HEK293 (cell line): Measurements from ENCODE around the gene NTN3.
"Not testable (repeated sequence)": the region's sequence is repeated elsewhere in the genome, so short reads cannot be mapped to it uniquely, and the experiment has no call there.

Experiments used
- CTCF ChIA-PET: fragments of 350-600 bp; formaldehyde crosslinking; extraction: SDS; loops from one replicate; lab custom pipeline; 2021; ENCODE audit warnings: antibody characterized with exemption; lab: Yijun Ruan, JAX
- POLR2A ChIA-PET: fragments of 300-600 bp; formaldehyde crosslinking; extraction: SDS; loops from one replicate; lab custom pipeline; 2020; ENCODE audit warnings: antibody characterized with exemption, inconsistent platforms; lab: Yijun Ruan, JAX
- H3K27ac ChIP-seq: fragments of 200-500 bp; sonication (Bioruptor generic); 2 replicates; pipeline ENCODE4 v1.5.1; 2014; ENCODE audit warnings: low read depth, low read length, control low read depth, inconsistent platforms; ENCODE audit errors: extremely low read depth
- H3K36me3 ChIP-seq, 2 experiments: fragments of 200-500 bp in 1 of 2; sonication (Bioruptor generic) in 1 of 2; 1 replicate in 1 of 2; 2 replicates in 1 of 2; pipeline ENCODE4 v1.5.1; 2014 to 2017; ENCODE audit warnings: inconsistent platforms in 2 of 2, low read length in 2 of 2; ENCODE audit not compliant: control insufficient read depth in 2 of 2, insufficient read depth in 1 of 2
- H3K4me1 ChIP-seq: fragments of 200-500 bp; sonication (Bioruptor generic); 2 replicates; pipeline ENCODE4 v1.5.1; 2014; ENCODE audit warnings: mild to moderate bottlenecking, low read length, inconsistent platforms; ENCODE audit not compliant: control insufficient read depth, insufficient read depth
- H3K4me3 ChIP-seq: 2 replicates; pipeline ENCODE4 v1.5.1; 2011; ENCODE audit warnings: low read depth, mild to moderate bottlenecking, control low read depth, low read length, moderate library complexity
- H3K9me3 ChIP-seq: fragments of 200-500 bp; sonication (Bioruptor generic); 2 replicates; pipeline ENCODE4 v1.5.1; 2014; ENCODE audit warnings: low read depth, low read length, inconsistent platforms; ENCODE audit not compliant: control insufficient read depth, insufficient read depth
- BCL6B ChIP-seq: fragments of 450-650 bp; formaldehyde crosslinking; IDR thresholded peaks from 2 replicates; pipeline ENCODE4 v1.5.1; 2017; ENCODE audit warnings: missing biosample characterization, missing genetic modification characterization
- CTCF ChIP-seq: fragments of 450-650 bp; formaldehyde crosslinking; IDR thresholded peaks from 2 replicates; pipeline ENCODE4 v1.5.1; 2016; ENCODE audit warnings: missing biosample characterization, missing genetic modification characterization
- HIC1 ChIP-seq: fragments of 450-650 bp; formaldehyde crosslinking; IDR thresholded peaks from 2 replicates; pipeline ENCODE4 v1.5.1; 2016; ENCODE audit warnings: missing biosample characterization, missing genetic modification characterization
- PRDM6 ChIP-seq: fragments of 450-650 bp; formaldehyde crosslinking; IDR thresholded peaks from 2 replicates; pipeline ENCODE4 v1.5.1; 2017; ENCODE audit warnings: missing biosample characterization, missing genetic modification characterization
- ZIC2 ChIP-seq: fragments of 450-650 bp; formaldehyde crosslinking; IDR thresholded peaks from 2 replicates; pipeline ENCODE4 v1.5.1; 2016; ENCODE audit warnings: missing biosample characterization, missing genetic modification characterization
- ZNF121 ChIP-seq: fragments of 450-650 bp; formaldehyde crosslinking; IDR thresholded peaks from 2 replicates; pipeline ENCODE4 v1.5.1; 2016; ENCODE audit warnings: missing biosample characterization, missing genetic modification characterization
- ZNF341 ChIP-seq: fragments of 450-650 bp; formaldehyde crosslinking; IDR thresholded peaks from 2 replicates; pipeline ENCODE4; 2016; ENCODE audit warnings: low read depth, missing biosample characterization, missing genetic modification characterization
- ZNF37A ChIP-seq: fragments of 450-650 bp; IDR thresholded peaks from 2 replicates; pipeline ENCODE4 v1.5.1; 2018; ENCODE audit warnings: missing biosample characterization, missing genetic modification characterization
- ZNF510 ChIP-seq: fragments of 450-650 bp; formaldehyde crosslinking; IDR thresholded peaks from 2 replicates; pipeline ENCODE4 v1.5.1; 2018; ENCODE audit warnings: mild to moderate bottlenecking, missing genetic modification characterization, missing biosample characterization; ENCODE audit not compliant: insufficient replicate concordance
- ZNF514 ChIP-seq: fragments of 450-650 bp; formaldehyde crosslinking; IDR thresholded peaks from 2 replicates; pipeline ENCODE4 v1.5.1; 2016; ENCODE audit warnings: missing biosample characterization, missing genetic modification characterization
- ZNF600 ChIP-seq: fragments of 450-650 bp; formaldehyde crosslinking; IDR thresholded peaks from 2 replicates; pipeline ENCODE4 v1.5.1; 2016; ENCODE audit warnings: missing biosample characterization, missing genetic modification characterization
- ZNF768 ChIP-seq: fragments of 450-650 bp; formaldehyde crosslinking; IDR thresholded peaks from 2 replicates; pipeline ENCODE4 v1.5.1; 2018; ENCODE audit warnings: missing biosample characterization, mild to moderate bottlenecking, missing genetic modification characterization

Gene NTN3

GRCh38 chr16:2478279-2478678 lies 7.2 kb downstream of the NTN3 start:
- peaks cover 0 to 4% of the 10 kb centered on the region in 2 experiments; a peak in 1 of 3 replicates for H3K36me3 ChIP-seq
- H3K27ac ChIP-seq = no peak overlapping the region
- H3K9me3 ChIP-seq = no peaks in the 10 kb centered on the region
- CTCF ChIA-PET = interaction anchor here (2.2 kb wide), 1 partner anchor 23 kb away, joined by 11 read pairs; no protein-coding TSS in a partner anchor
- H3K4me1 ChIP-seq = peaks cover 2% of the 10 kb centered on the region
- peak; percentile 11; the same call in 1 of the 2 replicates for TF ChIP-seq ZNF600
- 0 out of 2 replicates have a peak, but pooled peaks have one; percentile 17 for TF ChIP-seq ZNF341
- TF ChIP-seq HIC1 (tag by site-specific recombination) = no peak
- TF ChIP-seq CTCF (tag by site-specific recombination) = no peak
- TF ChIP-seq ZIC2 (tag by site-specific recombination) = peak; percentile 63; the same call in 1 of the 2 replicates
- H3K4me3 ChIP-seq = no peak overlapping the region
- POLR2A ChIA-PET = interaction anchor here (1.0 to 1.4 kb wide), 2 partner anchors 11 to 19 kb away, joined by 3 read pairs; no protein-coding TSS in a partner anchor

GRCh38 chr16:2479996-2480395 lies 8.9 kb downstream of the NTN3 start:
- H3K36me3 ChIP-seq, CTCF ChIA-PET, POLR2A ChIA-PET, H3K4me1 ChIP-seq, H3K9me3 ChIP-seq, H3K4me3 ChIP-seq, H3K27ac ChIP-seq: not testable (repeated sequence)
- TF ChIP-seq ZNF121 = peak; percentile 79

GRCh38 chr16:2480948-2481347 lies 9.9 kb downstream of the NTN3 start:
- ChIA-PET CTCF (no interaction called here), POLR2A (no interaction called here)
- Histone ChIP-seq H3K36me3 (peaks cover 0 to 4% of the 10 kb centered on the region in 2 experiments; a peak in 1 of 3 replicates), H3K9me3 (no peaks in the 10 kb centered on the region), H3K4me1 (no peaks in the 10 kb centered on the region), H3K4me3 (no peak overlapping the region), H3K27ac (no peak overlapping the region)
- no peak for TF ChIP-seq ZNF37A (tag by site-specific recombination)
- no peak for TF ChIP-seq PRDM6
- no peak for TF ChIP-seq BCL6B (tag by site-specific recombination)
- TF ChIP-seq ZNF768 = no peak
- no peak for TF ChIP-seq ZNF510 (tag by site-specific recombination)
- no peak for TF ChIP-seq ZNF514
